Suppressor macrophage treated with lipopolysaccharide for 1 hour (primary cell): ENCODE results near the gene FOXA3.
A peak's percentile ranks its signal among the peaks of the same experiment; 100 is the strongest.

Source experiments
- DNase-seq, 3 donors: peaks; one replicate each; pipeline ENCODE4 v3.0.0-alpha.2; 2020 to 2022

The FOXA3 gene

DNA sequence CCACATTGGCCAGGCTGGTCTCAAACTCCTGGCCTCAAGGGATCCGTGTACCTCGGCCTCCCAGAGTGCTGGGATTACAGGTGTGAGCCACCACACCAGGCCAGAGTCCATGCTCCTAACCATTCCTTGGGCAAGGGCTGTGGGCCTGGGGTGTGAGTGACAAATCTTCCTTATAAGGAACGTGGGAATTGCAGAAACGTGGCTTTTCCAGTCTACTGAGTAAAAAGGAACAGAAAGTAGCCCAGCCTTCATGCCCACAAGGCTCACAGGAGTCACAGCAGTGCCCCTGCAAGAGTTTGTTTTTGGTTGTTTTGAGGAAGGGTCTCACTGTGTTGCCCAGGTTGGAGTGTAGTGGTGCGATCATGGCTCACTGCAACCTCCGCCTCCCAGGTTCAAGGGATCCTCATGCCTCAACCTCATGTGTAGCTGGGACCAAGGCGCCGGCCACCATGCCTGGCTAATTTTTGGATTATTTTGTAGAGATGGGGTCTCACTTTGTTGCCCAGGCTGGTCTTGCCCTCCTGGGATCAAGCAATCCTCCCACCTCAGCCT lies 33.2 kb downstream of the FOXA3 start:
- peak; percentile 75 to 78 (median 77) for DNase-seq

GRCh38 chr19:45899253-45899652 lies 35.1 kb downstream of the FOXA3 start:
- DNase-seq: no peak

DNA sequence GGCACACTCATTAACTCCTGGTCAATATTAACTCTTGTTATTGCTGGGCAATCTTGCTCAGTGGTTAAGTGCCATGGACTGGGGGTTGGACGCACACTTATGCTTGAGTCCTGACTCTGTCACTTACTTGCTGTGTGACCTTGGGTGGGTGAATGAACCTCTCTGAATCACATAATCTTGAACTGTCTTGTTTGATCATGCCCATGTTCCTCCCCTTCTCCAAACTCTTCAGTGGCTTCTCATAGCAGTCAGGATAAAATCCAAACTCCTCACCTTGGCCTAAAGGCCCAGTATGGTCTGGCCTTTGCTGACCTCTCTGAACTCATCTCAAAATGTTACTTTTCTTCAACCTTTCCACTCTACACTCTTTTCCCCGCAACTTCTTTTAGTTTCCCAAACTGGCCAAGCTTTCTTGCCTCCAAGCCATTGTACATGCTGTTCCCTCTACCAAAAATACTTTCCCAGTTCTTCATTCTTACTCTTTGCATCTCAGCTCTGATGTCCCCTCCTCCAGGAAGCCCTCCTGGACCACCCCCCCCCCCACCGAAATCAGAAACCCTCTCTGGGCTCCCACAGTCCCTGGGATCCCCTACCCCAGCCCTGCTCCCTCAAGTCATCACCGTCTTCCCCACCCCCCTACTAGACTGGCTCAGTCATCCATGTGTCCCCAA lies 35.9 kb downstream of the FOXA3 start:
- DNase-seq: no peak

DNA sequence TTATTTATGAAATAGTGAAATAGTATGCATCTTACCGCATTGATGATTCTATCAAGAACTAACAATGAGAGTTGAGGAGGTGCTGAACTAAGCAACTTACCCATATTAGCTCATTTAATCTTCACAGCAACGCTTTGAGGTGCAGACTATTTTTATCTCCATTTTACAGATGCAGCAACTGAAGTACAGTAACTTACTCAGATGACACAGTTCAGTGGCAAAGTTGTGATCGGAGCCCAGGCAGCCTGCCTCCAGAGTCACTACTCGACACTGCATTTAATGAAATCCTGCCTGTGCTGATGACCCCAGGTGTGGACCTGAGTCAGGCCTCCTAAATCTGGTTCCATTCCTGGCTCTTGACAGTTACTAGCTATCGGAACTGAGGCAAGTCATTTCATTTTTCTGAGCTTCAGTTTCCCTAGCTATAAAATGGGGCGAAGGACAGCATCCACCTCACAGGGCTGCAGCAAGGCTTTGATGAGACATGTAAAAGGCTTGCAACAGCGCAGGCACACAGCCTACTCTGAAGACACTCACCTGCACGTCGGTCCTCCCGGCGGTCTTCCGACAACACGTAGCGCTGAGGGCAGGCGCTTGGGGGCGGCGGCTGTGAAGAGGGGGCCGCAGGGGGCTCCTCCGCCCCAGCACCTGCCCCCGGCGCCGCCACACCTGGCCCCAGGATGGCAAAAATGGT lies 36.8 kb downstream of the FOXA3 start:
- DNase-seq: no peak

DNA sequence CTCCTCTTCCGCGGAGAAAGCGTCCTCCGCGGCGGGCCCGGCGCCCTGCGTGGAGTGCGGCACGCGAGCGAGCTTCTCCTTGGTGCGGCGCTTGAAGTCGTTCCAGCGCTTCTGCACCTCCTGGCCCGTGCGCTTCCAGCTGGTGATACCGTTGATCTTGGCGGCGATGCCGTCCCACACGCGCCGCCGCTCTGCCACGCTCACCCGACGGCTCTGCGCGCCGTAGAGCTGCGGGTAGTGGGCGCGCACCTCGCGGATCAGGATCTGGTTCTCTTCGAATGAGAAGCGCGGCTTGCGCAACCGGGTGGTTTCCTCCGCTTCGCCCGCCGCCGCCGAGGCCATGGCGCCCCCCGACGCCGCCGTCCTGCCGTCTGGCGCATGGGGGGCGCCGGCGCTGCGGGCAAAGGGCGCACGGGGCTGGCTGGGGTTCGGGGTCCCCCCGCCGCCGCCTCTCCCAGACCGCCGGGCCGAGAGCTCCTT lies 37.3 kb downstream of the FOXA3 start:
- DNase-seq: peak; percentile 65 to 86 (median 75)

GRCh38 chr19:45901912-45902650 lies 38.0 kb downstream of the FOXA3 start, which contains the start of gene MYPOP:
Gene MYPOP (minus strand): TSS chr19:45902613. CDS start chr19:45901773, 840 bp downstream.
- DNase-seq: no peak

GRCh38 chr19:45902651-45903625 lies 38.8 kb downstream of the FOXA3 start:
- peak; percentile 99 to 100 (median 99) for DNase-seq

DNA sequence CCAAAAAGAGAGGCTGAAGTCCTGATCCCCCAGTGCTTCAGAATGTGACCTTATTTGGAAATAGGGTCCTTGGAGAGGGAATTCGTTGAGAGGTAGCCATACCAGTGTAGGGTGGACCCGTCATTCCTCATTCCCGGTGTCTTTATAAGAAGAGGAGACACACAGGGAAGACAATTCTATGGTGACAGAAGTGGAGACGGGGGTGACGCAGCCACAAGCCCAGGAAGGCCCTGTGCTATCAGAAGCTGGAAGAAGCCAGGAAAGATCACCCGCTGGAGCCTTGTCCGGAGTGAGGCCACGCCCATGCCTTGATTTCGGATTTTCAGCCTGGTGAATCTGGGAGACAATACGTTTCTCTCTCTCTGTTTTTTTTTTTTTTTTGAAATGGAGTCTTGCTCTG lies 40.9 kb downstream of the FOXA3 start:
- no peak for DNase-seq

GRCh38 chr19:45906221-45906620 lies 42.1 kb downstream of the FOXA3 start:
- peak; percentile 53 to 66 (median 55) for DNase-seq

DNA sequence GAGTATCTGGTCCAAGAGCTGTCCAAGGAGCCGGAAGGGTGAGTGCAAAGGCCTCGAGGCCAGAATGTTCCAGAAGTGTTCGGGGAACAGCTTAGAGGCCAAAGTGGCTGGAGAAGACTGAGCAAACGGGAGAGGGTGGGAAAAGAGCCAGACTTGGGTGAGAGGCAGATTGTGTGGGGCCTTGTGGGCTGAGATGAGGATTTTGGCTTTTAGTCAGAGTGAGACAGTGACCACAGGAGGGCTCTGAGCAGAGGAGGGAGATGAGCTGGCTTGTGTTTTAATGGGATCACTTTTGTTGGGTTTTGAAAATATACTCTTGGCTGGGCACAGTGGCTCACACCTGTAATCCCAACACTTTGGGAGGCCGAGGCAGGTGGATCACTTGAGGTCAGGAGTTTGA lies 44.8 kb downstream of the FOXA3 start:
- DNase-seq: no peak

GRCh38 chr19:45911291-45911690 lies 47.2 kb downstream of the FOXA3 start:
- DNase-seq: no peak

DNA sequence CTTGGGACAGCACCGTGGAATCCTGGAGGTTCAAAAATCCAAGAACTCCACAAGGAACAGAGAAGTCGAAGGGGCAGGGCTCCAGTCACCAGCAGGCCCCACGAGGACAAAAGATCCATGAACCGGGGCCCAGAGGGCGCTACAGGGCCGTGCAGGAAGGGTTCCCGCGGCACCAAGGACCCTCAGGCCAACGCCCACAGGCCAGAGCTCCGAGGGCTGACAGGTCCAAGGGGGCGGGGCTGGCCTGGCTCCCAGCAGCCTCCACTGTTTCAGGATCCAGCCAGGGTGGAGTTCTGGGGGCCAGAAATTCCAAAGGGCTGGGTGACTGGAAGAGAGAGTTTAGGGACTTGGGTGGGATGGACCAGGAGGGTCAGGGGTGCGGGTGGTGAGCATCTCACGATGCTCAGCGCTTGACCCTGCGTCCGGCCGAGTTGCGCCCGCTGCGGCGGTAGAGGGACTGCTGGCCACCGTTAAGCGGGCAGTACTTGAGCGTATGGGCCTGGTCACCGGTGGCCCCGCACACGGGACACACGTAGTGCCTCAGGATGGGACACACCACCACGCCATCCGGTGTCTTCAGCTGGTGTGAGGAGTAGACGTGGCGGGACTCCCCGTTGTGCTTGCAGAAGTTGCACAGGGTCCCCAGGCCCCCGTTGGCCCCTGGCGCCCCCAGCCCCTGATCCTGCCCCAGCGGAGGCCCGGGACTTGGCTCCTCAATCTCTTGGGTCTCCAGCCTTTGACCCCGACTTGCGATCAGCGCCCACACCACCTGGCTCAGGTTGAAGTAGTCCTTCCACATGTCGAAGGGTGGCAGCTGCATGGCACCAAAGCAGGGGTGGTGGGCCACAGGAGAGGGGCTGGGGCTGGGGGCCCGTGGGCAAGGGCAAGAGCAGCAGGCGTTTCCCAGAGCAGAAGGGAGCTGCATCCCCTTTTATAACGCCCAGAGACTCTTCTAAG lies 50.0 kb downstream of the FOXA3 start, which contains the start of gene NANOS2:
Gene NANOS2, minus strand, starts transcription at position 905 of the 957 bp plus-strand sequence. Its CDS starts 85 bp downstream, at position 820.
- DNase-seq: peak in 1 of 3 donors; percentile 31

DNA sequence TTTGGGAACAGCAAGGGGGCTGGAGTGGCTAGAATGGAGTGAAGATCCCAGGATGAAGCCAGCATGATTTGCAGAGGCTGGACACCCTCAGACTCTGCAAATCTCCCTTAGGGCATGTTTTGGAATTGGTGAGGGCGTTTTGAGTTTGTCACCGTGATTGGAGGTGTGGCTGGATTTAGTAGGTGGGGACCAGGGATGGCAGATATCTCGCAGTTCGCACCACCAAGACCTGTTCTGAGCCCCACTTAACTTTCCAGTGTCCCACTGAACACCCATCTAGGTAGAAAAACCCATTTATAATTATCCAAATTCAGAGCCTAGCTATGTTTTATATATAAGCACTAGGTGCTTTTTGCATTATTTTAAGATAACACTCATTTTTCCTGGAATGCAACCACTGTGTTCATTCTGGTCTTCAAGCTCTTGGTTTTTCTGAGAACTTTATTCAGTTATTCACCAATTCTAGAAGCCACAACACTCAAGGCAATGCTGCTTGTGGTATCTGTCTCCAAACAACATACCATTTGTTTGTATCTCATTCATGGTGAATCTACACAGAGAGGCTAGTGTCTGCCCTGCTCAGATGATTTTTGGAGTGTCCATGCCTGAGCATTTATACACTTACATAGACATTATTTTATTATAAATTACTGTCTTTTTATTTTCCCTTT lies 53.4 kb downstream of the FOXA3 start:
- no peak for DNase-seq

- DNase-seq: no peak
Observed at GRCh38 chr19:45918721-45919120, 54.6 kb downstream of the FOXA3 start.

GRCh38 chr19:45919678-45920077 lies 55.6 kb downstream of the FOXA3 start:
- no peak for DNase-seq

DNA sequence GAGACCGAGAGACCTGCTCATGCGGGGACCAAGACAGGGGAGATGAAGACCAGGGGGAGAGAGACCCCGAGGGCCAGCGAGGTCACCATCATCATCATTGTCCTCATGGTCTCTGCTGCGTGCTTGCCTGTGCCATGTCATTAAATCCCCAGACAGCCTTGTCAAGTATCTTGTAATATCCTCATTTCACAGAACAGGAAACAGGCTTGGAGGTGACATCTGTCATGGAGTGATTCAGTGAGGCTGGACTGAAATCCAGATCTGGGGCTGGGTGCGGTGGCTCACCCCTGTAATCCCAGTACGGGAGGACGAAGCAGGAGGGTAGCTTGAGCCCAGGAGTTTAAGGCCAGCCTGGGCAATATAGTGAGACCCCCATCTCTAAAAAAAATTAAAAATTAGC lies 56.3 kb downstream of the FOXA3 start:
- DNase-seq: no peak

GRCh38 chr19:45922281-45922680 lies 58.2 kb downstream of the FOXA3 start:
- peak in 2 of 3 donors; percentile 13 to 17 for DNase-seq
